ENCODE measurements around the gene ZMIZ1.
"Not testable (repeated sequence)": the region's sequence is repeated elsewhere in the genome, so short reads cannot be mapped to it uniquely, and the experiment has no call there.

Gene ZMIZ1

GRCh38 chr10:79332610-79333315, 264.0 kb downstream of the ZMIZ1 start:
- DNase-seq = not testable (repeated sequence)

DNA sequence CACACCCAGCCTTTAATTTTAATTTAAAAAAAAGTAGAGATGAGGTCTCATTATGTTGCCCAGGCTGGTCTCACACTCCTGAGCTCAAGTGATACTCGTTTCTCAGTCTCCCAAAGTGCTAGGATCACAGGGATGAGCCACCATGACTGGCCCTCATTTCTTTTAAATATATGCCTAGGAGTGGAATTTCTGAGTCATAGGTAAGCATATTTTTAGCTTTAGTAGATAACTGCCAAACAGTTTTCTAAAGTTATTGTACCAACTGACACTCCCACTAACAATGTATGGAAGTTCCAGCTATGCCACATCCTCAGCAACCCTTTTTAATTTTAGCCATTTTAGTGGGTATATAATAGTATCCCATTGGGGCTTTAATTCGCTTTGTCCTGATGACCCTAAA, 264.7 kb downstream of the ZMIZ1 start:
- peak in 1 of 3 donors; percentile 62 for DNase-seq

GRCh38 chr10:79334573-79334972, 265.8 kb downstream of the ZMIZ1 start:
- DNase-seq = no peak

GRCh38 chr10:79335094-79335469, 266.3 kb downstream of the ZMIZ1 start:
- DNase-seq = no peak

GRCh38 chr10:79335470-79336235, 266.9 kb downstream of the ZMIZ1 start:
- no peak for DNase-seq

DNA sequence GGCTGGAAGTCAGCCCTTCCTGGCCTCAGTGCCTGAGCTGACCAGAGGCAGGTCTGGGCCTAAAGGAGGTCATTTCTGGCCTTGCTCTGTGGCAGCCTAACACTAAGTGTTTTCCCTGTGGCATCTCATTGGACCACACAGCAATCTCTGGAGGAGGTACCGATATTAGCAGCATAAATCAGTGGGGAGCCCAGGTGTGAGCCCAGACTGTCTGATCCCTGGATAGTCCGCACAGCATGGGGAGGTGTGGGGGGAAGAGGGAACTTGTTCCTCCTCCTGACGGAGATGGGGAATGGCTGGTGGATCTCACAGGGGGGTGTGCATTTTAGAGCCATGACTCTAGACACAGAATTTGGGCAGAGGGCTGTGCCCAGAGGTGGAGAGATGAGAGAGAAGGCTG, 267.5 kb downstream of the ZMIZ1 start:
- no peak for DNase-seq

DNA sequence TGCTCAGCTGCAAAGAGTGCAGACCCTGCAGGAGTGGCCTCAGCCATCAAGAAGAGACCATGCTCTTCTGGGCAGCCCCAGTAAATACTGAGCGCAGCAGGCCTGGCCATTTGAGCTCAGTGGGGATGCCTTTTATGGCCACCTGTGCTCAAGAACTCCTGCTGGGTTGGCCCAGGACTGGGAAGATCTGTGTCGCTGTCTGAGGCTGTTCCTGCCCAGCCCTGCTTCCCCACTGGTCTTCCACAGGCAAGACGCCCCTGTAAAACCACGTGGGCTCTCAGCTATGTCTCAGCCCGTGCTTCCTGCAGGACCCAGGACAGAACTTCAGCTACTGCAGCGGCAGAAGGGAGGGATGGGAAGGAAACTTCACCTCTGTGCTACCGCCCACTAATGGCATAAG, 268.0 kb downstream of the ZMIZ1 start:
- no peak for DNase-seq

DNA sequence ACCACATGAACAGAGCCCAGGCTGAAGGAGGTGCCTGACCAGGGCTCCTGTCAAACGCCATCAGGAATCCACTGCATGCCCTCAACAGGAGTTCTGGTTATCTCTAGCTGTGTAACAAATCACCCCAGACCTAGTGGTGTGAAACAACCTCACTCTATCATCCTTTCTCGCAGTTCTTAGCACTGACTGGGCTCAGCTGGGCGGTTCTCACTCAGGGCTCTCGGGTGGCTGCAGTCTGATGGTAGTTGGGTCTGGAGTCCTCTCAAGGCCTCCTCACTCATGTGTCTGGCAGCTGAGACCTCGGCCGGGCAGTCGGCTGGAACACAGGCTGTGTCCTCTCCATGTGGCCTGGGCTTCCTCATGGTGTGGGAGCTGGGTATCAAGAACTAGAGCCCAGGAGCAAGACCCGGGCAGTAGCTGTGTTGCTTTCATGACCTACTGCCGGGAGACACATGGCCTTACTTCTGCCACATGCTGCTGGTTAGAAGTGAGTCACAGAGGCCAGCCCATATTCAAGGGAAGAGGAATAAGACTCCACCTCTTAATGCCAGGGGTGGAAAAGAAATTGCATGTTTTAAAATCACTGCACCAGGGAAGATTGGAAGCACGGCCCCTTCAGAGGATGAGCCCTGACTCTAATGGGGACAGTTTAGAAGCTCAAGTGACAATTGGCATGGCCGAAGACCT, 269.2 kb downstream of the ZMIZ1 start:
- not testable (repeated sequence) for DNase-seq

GRCh38 chr10:79339266-79339665, 270.5 kb downstream of the ZMIZ1 start:
- no peak for DNase-seq

GRCh38 chr10:79340646-79341244, 272.0 kb downstream of the ZMIZ1 start:
- DNase-seq = no peak

GRCh38 chr10:79342295-79342761, 273.6 kb downstream of the ZMIZ1 start:
- DNase-seq = no peak

DNA sequence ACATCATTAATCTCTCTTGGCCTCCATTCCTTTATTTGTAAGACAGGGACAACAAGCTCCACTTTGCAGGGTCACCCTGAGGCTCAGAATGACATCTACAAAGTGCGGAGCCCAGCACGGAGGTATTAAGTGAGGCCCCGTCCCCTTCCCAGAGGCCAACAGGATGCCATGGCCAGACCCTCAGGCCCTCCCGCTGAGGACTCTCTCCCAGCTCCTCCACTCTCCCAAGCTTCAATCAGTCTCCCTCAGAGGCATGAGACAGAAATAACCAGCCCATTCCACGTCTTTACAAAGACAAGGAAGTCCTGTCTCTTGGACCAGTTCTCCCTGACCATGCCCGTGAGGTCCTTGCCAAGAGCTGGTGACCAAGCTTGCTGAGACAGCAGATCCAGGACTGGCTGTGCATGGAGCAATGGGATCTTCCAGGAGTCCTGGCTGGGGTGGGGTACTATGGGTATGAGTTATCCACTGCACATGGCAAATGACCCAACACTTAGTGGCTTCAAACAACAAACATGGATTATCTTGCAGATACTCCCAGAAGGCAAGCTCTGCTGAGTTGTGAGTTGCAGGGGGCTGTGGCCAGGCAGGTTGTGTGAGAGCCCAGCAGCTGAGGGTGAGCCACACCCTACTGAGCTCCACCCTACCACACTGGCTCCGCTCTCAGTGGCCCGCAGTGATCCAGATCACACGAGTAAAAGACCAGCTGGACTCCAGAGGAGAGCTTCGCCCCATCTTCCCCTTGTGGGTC, 274.2 kb downstream of the ZMIZ1 start:
- DNase-seq = peak in 2 of 3 donors; percentile 39 to 42

GRCh38 chr10:79344502-79345195, 275.9 kb downstream of the ZMIZ1 start:
- DNase-seq = peak; percentile 36 to 53 (median 51)

GRCh38 chr10:79345241-79346011, 276.7 kb downstream of the ZMIZ1 start:
- peak; percentile 33 to 47 (median 37) for DNase-seq

DNA sequence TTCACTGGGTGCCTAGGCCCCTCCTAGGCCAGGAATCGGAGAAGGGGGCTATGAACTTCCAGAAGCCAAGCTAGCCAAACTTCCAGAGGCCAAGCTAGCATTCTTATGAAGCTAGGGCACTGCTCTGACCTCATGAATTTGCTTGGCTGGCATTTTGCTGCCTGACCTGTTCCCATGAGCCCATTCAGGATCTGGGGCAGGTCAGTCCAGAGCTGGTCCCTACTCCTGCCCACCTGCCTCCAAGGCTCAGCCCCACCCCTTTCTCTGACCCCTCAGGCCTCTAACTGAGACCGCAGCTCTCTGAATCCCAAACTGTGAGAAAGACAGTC, 277.2 kb downstream of the ZMIZ1 start:
- DNase-seq = no peak

- DNase-seq = no peak
Observed at GRCh38 chr10:79346388-79347225, 277.8 kb downstream of the ZMIZ1 start.

DNA sequence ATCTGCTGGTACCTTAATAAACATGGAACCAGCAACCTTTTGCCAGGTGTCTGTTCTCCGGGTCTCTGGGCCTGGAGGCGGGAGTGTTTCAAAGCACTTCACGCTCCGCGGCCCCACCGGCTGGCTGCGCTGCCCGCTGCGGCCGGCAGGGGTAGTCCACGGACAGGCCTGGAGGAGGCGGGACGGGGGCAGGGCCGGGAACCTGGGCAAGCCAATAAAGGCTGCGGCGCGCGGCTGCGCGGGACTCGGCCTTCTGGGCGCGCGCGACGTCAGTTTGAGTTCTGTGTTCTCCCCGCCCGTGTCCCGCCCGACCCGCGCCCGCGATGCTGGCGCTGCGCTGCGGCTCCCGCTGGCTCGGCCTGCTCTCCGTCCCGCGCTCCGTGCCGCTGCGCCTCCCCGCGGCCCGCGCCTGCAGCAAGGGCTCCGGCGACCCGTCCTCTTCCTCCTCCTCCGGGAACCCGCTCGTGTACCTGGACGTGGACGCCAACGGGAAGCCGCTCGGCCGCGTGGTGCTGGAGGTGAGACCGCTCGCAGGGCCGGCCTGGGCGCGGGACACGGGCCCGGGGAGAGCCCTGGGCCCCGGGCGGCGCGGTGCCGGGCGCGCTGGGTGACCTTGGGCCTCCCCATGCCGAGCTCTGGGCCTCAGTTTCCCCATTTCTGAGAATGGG, 278.6 kb downstream of the ZMIZ1 start, which contains the start of gene PPIF:
TSS of gene PPIF (plus strand) at position 244 of the 668 bp plus-strand sequence. CDS start at position 324, 80 bp downstream.
- DNase-seq = peak; percentile 94 to 99 (median 97)

- DNase-seq = peak; percentile 82 to 91 (median 83)
Observed at GRCh38 chr10:79347894-79348639, 279.3 kb downstream of the ZMIZ1 start.

- no peak for DNase-seq
Observed at GRCh38 chr10:79348640-79348988, 279.8 kb downstream of the ZMIZ1 start.

Data from suppressor macrophage treated with lipopolysaccharide for 1 hour (primary cell).